Ovary (tissue), 9 donors: ENCODE results near the gene MGAT4B. TPM values are rescaled to one million over a fixed set of nuclear protein-coding genes. Genes with fewer than 3 reads are reported as not detected.
"Not testable (repeated sequence)": the region's sequence is repeated elsewhere in the genome, so short reads cannot be mapped to it uniquely, and the experiment has no call there.

Source experiments
- DNase-seq, 5 donors: peaks; one replicate each; pipeline ENCODE4 v3.0.0-alpha.2; 2019 to 2020
- H3K27ac ChIP-seq, 2 donors: fragments of 200-600 bp; one replicate each; pipeline versions ENCODE4 v1.5.1 to v1.8.0; 2019 to 2022
- H3K27me3 ChIP-seq: fragments of 200-600 bp; one replicate; pipeline ENCODE4 v1.8.0; 2022
- H3K36me3 ChIP-seq: fragments of 200-600 bp; sonication (generic); one replicate; pipeline ENCODE4 v1.5.1; 2019
- H3K4me1 ChIP-seq: one replicate; pipeline ENCODE4 v1.8.1; 2013; ENCODE audit warnings: mild to moderate bottlenecking, moderate library complexity; ENCODE audit not compliant: insufficient read depth
- H3K4me3 ChIP-seq: fragments of 200-600 bp; sonication (generic); one replicate; pipeline ENCODE4 v1.5.1; 2017
- H3K9me3 ChIP-seq, 2 donors: fragments of 200-600 bp in 1 of 2; sonication (generic) in 1 of 2; one replicate each; pipeline versions ENCODE4 v1.5.1 to v1.8.1; 2013 to 2019; ENCODE audit warnings: mild to moderate bottlenecking in 1 of 2, moderate library complexity in 1 of 2
- EP300 ChIP-seq: sonication (generic); formaldehyde crosslinking; IDR thresholded peaks from one replicate; pipeline ENCODE4 v1.6.1; 2017; ENCODE audit warnings: antibody characterized with exemption
- POLR2A ChIP-seq: fragments of 450-650 bp; IDR thresholded peaks from one replicate; pipeline ENCODE4 v1.6.1; 2017; ENCODE audit warnings: antibody characterized with exemption, mild to moderate bottlenecking, moderate library complexity
- WGBS, 3 donors: extraction: QIAGEN DNeasy Blood & Tissue Kit in 1 of 3; methylation state at CpG; one replicate each; pipeline versions ENCODE4 v1.1.5 to v1.1.7; 2013 to 2017; 5-methylcytosine and 5-hydroxymethylcytosine counted together
- intact Hi-C, 4 donors: fragments of 100-400 bp; cut with DNase I; formaldehyde crosslinking; loops; one replicate each; pipeline versions ENCODE4 v1.11.0 to v1.15.1; 2022 to 2023
- polyA plus RNA-seq, 2 donors: library from polyadenylated mRNA; stranded (reverse); fragments of 200-250 nt in 1 of 2; fragments of 350-450 nt in 1 of 2; fragmentation: Illumina TruSeq in 1 of 2; extraction: RNeasy Lipid Tissue Mini Kit (QIAGEN cat#74804) in 1 of 2; gene quantifications; one replicate each; pipeline ENCODE4 v1.2.3, GENCODE V29; 2013 to 2014
- total RNA-seq, 7 donors: library from RNA; depleted of rRNA in 2 of 7; stranded (reverse); fragments of >200 nt in 2 of 7; fragmentation: NEBNext Ultra II Directional in 3 of 7; extraction: Animal tissue kit (Norgen Biotek cat#: 25700) in 3 of 7; gene quantifications; one replicate each; pipeline versions ENCODE4 v1.1.0 to v1.2.4, GENCODE V29; 2016 to 2023
- TF ChIP-seq, protein P1 (sequence below), 3 donors: fragments of 450-650 bp in 2 of 3; fragments of 200-600 bp in 1 of 3; IDR thresholded peaks; one replicate each; pipeline versions ENCODE4 v1.5.1 to v1.8.0; 2016 to 2022; ENCODE audit warnings: antibody characterized with exemption in 3 of 3, mild to moderate bottlenecking in 1 of 3
- donor health status: DM: no; HTN: no; CAD: no; lungs with moderate emphysema.
- donor health status: DM: no; HTN: no; CAD: no.
- donor health status: Bipolar disorder and iron deficiency.
- donor health status: DM: yes; HTN: yes; CAD: no.
- donor health status: DM: no; HTN: no; CAD: no.
- donor health status: DM: yes; HTN: yes; CAD: no.

The MGAT4B gene
- total and polyA plus RNA-seq, 9 donors: 51.0 to 102 (median 65.6) TPM

- Histone ChIP-seq H3K36me3 (no peaks in the 10 kb centered on the region), H3K27ac (no peak overlapping the region), H3K27me3 (no peaks in the 10 kb centered on the region), H3K9me3 (no peaks in the 10 kb centered on the region), H3K4me1 (no peaks in the 10 kb centered on the region), H3K4me3 (no peak overlapping the region)
- peak in 3 of 5 donors; percentile 33 to 51 (median 33) for DNase-seq
- intact Hi-C loops: no loop called here
- TF ChIP-seq, protein P1, sequence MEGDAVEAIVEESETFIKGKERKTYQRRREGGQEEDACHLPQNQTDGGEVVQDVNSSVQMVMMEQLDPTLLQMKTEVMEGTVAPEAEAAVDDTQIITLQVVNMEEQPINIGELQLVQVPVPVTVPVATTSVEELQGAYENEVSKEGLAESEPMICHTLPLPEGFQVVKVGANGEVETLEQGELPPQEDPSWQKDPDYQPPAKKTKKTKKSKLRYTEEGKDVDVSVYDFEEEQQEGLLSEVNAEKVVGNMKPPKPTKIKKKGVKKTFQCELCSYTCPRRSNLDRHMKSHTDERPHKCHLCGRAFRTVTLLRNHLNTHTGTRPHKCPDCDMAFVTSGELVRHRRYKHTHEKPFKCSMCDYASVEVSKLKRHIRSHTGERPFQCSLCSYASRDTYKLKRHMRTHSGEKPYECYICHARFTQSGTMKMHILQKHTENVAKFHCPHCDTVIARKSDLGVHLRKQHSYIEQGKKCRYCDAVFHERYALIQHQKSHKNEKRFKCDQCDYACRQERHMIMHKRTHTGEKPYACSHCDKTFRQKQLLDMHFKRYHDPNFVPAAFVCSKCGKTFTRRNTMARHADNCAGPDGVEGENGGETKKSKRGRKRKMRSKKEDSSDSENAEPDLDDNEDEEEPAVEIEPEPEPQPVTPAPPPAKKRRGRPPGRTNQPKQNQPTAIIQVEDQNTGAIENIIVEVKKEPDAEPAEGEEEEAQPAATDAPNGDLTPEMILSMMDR (IDR thresholded peaks at IDR 0.05): no peak
- TF ChIP-seq EP300: no peak
- no peak for TF ChIP-seq POLR2A
- 77 to 81% (median 78%) methylated on average over 19 of the region's 19 CpGs for WGBS, 3 donors
Measured at GRCh38 chr5:179836225-179837019, 29.8 kb upstream of the MGAT4B start.

GRCh38 chr5:179834871-179835270, 28.2 kb upstream of the MGAT4B start:
- H3K4me1 ChIP-seq, DNase-seq, H3K36me3 ChIP-seq, H3K4me3 ChIP-seq, H3K27me3 ChIP-seq, intact Hi-C loops, H3K27ac ChIP-seq, H3K9me3 ChIP-seq: not testable (repeated sequence)
- 85 to 100% (median 93%) methylated on average over 3 to 22 of the region's 28 CpGs for WGBS, 3 donors

DNA sequence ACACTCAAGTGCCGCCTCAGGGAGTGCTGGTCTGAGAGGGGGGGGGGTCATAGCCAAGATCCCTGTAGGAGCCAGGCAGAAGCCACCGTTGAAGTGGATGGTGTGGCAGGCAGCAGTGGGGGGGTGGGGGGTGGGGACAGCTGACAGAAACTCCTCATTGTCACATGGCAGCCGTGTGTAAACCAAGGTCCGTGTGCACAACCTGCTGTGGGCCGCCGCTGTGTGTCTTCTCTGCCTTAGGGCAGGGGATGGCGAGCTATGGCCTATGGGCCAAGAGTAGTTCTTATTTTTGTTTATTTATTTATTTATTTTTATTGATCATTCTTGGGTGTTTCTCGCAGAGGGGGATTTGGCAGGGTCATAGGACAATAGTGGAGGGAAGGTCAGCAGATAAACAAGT, 27.5 kb upstream of the MGAT4B start:
- Histone ChIP-seq H3K4me1 (no peaks in the 10 kb centered on the region), H3K9me3 (no peaks in the 10 kb centered on the region), H3K36me3 (no peaks in the 10 kb centered on the region), H3K27ac (no peak overlapping the region), H3K4me3 (no peak overlapping the region), H3K27me3 (no peaks in the 10 kb centered on the region)
- intact Hi-C loops: no loop called here
- WGBS, 3 donors: 86 to 92% (median 91%) methylated on average over 8 of the region's 8 CpGs
- DNase-seq: no peak
- TF ChIP-seq POLR2A (no peak), EP300 (no peak)
- TF ChIP-seq, protein P1 (IDR thresholded peaks at IDR 0.05): no peak

DNA sequence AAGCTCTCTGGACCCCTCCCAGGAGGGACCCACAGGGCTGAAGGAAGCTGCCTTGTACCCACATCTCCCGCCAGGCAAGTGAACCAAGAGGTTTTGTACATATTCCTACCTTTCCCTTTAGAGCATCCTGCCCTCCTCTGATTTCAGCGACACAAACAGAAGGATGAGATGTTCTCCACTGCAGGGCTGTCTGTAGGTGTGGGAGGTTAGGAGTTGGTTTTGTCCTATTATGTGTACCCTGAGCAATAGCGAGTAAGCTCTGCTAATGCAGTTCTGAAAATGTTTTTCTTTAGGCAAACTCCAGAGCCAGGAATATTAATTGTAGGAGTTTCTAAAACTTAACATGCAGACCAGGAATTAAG, 27.0 kb upstream of the MGAT4B start:
- Histone ChIP-seq H3K27ac (no peak overlapping the region), H3K4me1 (no peaks in the 10 kb centered on the region), H3K4me3 (no peak overlapping the region), H3K27me3 (no peaks in the 10 kb centered on the region), H3K9me3 (no peaks in the 10 kb centered on the region), H3K36me3 (no peaks in the 10 kb centered on the region)
- intact Hi-C loops: no loop called here
- 93 to 99% (median 98%) methylated on average over 3 of the region's 3 CpGs for WGBS, 3 donors
- DNase-seq: no peak
- TF ChIP-seq, protein P1 (IDR thresholded peaks at IDR 0.05): no peak

DNA sequence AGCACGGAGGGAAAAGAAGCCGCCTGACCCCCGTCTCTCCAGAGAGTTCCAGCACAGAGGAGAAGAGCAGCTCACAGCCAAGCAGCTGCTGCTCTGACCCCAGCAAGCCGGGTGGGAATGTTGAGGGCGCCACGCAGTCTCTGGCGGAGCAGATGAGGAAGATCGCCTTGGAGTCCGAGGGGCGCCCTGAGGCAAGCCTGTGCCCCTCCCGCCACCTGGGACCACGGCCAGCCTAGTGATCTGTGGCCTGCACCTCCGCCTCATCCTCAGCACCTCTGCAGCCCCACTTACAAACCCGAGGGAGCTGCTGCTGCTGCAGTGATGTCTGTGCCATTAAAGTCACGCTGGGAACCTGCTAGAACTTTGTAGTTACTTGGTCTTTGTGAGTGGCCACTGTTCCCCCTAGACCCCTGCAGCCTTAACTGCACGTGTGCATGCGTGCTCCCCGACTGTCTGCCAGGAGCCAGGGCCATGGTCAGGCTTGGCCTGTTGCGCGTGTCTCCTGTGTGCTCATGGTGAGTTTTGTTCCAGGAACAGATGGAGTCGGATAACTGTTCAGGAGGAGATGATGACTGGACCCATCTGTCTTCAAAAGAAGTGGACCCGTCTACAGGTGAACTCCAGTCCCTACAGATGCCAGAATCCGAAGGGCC, 26.5 kb upstream of the MGAT4B start:
- intact Hi-C loops: no loop called here
- no peaks in the 10 kb centered on the region for H3K4me1 ChIP-seq

More for the DNA sequence above, 26.5 kb upstream of the MGAT4B start:
- no peak overlapping the region for H3K4me3 ChIP-seq
- TF ChIP-seq, protein P1 (IDR thresholded peaks at IDR 0.05): no peak
- TF ChIP-seq POLR2A: no peak
- TF ChIP-seq EP300: no peak
- no peak for DNase-seq
- no peak overlapping the region for H3K27ac ChIP-seq
- H3K9me3 ChIP-seq: no peaks in the 10 kb centered on the region
- whole genome bisulfite sequencing, 3 donors: 81 to 85% (median 82%) methylated on average over 23 of the region's 23 CpGs
- no peaks in the 10 kb centered on the region for H3K27me3 ChIP-seq
- H3K36me3 ChIP-seq: no peaks in the 10 kb centered on the region
